Suprapubic skin (tissue), 4 donors: ENCODE measurements around the gene RALB. TPM values are rescaled to one million over a fixed set of nuclear protein-coding genes. Genes with fewer than 3 reads are reported as not detected.

Experiments used
- DNase-seq, 2 donors: peaks; one replicate each; pipeline ENCODE4 v3.0.0-alpha.2; 2019; ENCODE audit warnings: low spot score in 2 of 2
- H3K27ac ChIP-seq: fragments of 200-600 bp; sonication (generic); one replicate; pipeline ENCODE4 v1.5.1; 2019
- H3K27me3 ChIP-seq: fragments of 200-600 bp; sonication (generic); one replicate; pipeline ENCODE4 v1.5.1; 2019
- H3K36me3 ChIP-seq: fragments of 200-600 bp; sonication (generic); one replicate; pipeline ENCODE4 v1.5.1; 2019
- H3K4me1 ChIP-seq: fragments of 200-600 bp; sonication (generic); one replicate; pipeline ENCODE4 v1.5.1; 2019
- H3K4me3 ChIP-seq: fragments of 200-600 bp; sonication (generic); one replicate; pipeline ENCODE4 v1.5.1; 2019; ENCODE audit warnings: mild to moderate bottlenecking
- H3K9me3 ChIP-seq: fragments of 200-600 bp; sonication (generic); one replicate; pipeline ENCODE4 v1.5.1; 2019
- EP300 ChIP-seq: sonication (generic); formaldehyde crosslinking; IDR thresholded peaks from one replicate; pipeline ENCODE4 v1.6.1; 2017; ENCODE audit warnings: antibody characterized with exemption
- POLR2A ChIP-seq, 2 donors: fragments of 450-650 bp; IDR thresholded peaks; one replicate each; pipeline ENCODE4 v1.6.1; 2017; ENCODE audit warnings: antibody characterized with exemption in 2 of 2, mild to moderate bottlenecking in 2 of 2, moderate library complexity in 2 of 2
- POLR2AphosphoS5 ChIP-seq, 3 donors: sonication (generic); formaldehyde crosslinking; IDR thresholded peaks; one replicate each; pipeline ENCODE4 v1.6.1; 2017; ENCODE audit warnings: antibody characterized with exemption in 3 of 3
- WGBS: methylation state at CpG from one replicate; pipeline ENCODE4 v1.1.5; 2018; 5-methylcytosine and 5-hydroxymethylcytosine counted together
- total RNA-seq, 4 donors: library from RNA; depleted of rRNA; stranded (reverse); fragments of >200 nt; gene quantifications; one replicate each; pipeline ENCODE4 v1.1.0, GENCODE V29; 2016
- TF ChIP-seq, protein P1 (sequence below), 2 donors: fragments of 200-600 bp in 1 of 2; fragments of 450-650 bp in 1 of 2; sonication (generic) in 1 of 2; IDR thresholded peaks; one replicate each; pipeline ENCODE4 v1.5.1; 2016 to 2019; ENCODE audit warnings: antibody characterized with exemption in 2 of 2, mild to moderate bottlenecking in 1 of 2, moderate library complexity in 1 of 2

Gene RALB
- total RNA-seq, 4 donors from 2014 or later, result 21.3 to 37.0 (median 30.5) TPM

DNA sequence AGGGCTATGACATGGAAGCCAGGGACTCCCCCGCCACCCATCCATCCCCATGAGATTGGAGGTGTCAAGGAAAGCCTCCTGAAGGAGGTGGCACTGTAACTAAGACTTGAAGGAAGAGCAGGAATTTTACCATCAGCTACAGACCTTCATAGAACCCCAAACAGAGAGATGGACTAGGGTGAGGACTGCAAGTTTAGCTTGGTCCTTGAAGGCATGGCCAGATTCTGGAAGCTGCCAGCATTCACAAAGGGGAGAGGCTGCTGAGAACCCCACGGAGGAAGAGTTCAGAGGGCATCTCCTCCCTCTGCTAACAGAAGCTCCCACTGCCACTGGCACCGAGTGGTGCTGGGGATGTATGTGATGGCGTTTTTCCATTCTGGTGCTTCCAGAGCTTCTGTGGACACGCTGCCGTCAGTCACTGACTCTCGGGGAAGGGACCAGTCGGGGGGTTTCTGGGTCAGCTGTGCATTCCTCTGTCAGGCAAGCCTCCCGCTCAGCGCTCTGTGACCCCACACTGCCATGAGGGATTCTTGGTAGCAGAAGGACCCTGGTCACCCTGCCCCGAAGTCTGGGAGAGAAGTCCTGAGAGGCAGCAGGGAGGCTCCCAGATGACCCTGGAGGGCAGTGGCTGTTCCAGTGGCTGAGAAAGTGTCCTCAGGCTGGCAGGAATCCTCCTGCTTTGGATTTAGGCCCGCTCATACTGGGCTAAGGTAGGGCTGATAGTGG is 47.5 kb upstream of the RALB start:
- 93% methylated on average over 3 of the region's 12 CpGs for WGBS
- Histone ChIP-seq H3K27me3 (no peaks in the 10 kb centered on the region), H3K9me3 (no peaks in the 10 kb centered on the region), H3K4me3 (no peak overlapping the region), H3K36me3 (no peaks in the 10 kb centered on the region), H3K27ac (no peak overlapping the region), H3K4me1 (no peaks in the 10 kb centered on the region)
- peak; percentile 29 to 74 for DNase-seq
- TF ChIP-seq POLR2A (IDR thresholded peaks at IDR 0.05), result no peak
- TF ChIP-seq EP300, result no peak
- TF ChIP-seq POLR2AphosphoS5 (IDR thresholded peaks at IDR 0.05), result no peak
- TF ChIP-seq, protein P1, sequence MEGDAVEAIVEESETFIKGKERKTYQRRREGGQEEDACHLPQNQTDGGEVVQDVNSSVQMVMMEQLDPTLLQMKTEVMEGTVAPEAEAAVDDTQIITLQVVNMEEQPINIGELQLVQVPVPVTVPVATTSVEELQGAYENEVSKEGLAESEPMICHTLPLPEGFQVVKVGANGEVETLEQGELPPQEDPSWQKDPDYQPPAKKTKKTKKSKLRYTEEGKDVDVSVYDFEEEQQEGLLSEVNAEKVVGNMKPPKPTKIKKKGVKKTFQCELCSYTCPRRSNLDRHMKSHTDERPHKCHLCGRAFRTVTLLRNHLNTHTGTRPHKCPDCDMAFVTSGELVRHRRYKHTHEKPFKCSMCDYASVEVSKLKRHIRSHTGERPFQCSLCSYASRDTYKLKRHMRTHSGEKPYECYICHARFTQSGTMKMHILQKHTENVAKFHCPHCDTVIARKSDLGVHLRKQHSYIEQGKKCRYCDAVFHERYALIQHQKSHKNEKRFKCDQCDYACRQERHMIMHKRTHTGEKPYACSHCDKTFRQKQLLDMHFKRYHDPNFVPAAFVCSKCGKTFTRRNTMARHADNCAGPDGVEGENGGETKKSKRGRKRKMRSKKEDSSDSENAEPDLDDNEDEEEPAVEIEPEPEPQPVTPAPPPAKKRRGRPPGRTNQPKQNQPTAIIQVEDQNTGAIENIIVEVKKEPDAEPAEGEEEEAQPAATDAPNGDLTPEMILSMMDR (IDR thresholded peaks at IDR 0.05), result no peak

DNA sequence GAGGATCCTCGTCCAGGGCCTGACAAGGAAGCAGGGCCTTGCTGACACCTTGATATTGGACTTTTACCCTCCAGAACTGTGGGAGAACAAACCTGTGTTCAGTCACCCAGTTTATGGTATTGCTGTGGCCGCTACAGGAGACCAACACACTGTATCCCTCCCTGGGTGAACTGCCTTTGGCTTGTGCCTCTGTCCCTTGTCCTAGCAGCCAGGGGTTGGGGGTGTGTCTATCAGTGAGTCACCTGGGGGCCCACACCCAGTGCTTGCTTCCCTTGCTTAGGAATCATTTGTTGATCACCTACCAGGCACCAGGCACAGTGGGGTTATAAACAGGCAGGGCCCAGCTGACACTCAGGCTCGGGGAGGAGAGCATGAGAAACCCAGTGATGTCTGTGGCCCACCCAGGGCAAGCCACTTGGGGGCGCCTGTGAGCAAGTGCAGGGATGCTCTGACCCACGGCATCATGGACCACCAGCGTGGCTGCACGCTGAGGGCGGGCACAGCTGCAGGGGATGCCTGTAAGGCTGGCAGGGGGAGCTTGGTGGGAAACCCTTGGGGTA is 46.5 kb upstream of the RALB start:
- Histone ChIP-seq H3K27me3 (no peaks in the 10 kb centered on the region), H3K4me1 (no peaks in the 10 kb centered on the region), H3K4me3 (no peak overlapping the region), H3K27ac (no peak overlapping the region), H3K9me3 (no peaks in the 10 kb centered on the region), H3K36me3 (no peaks in the 10 kb centered on the region)
- no peak for TF ChIP-seq POLR2A (IDR thresholded peaks at IDR 0.05)
- TF ChIP-seq, protein P1 (IDR thresholded peaks at IDR 0.05), result no peak
- TF ChIP-seq POLR2AphosphoS5 (IDR thresholded peaks at IDR 0.05), result no peak
- no peak for TF ChIP-seq EP300
- 74% methylated on average over 8 of the region's 8 CpGs for WGBS
- DNase-seq, result peak; percentile 50 to 73

DNA sequence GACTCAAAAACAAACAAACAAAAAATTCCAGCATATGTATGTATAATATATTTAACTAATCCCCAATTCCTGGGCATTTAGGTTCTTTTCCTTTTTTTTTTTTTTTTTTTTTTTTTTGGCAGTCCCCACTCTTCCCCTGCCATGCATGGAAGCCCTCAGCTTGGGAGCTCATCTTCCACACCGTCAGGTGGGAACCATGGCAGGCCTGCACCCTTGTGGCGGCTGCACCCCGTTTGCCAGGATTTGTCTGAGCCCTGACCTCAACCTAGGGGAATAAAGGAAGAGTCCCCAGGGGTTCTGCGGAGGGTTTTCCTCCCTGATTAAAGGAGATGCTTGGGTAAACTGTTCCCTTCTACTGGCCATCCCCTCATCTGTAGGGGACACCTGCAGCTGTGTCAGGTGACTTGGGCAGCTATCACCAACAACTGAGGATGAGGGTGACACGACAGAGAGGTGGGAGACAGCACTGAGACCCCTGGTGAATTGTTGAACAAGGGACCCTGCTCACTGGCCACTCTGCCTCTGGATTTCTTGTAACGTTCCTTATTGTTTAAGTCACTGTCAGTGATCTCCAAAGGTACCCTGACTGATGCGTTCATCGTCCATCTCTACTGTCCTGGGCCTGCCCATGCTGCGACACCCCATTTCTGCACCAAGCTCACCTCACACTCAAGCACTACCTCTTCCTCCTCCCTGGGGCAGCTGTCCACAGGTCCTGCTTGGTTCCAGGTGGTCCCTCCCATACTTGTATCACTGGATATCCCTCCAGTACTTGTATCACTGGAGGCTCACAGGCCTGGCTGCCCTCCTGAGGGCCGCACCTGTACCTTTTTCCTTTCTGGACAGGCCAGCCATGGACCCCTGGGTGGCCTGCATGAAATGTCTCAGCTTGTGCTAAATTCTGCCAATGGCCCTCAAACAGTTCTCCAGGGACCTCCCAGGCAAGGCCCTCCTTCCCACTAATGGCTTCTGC is 44.0 kb upstream of the RALB start:
- no peaks in the 10 kb centered on the region for H3K4me1 ChIP-seq
- no peak for TF ChIP-seq POLR2A (IDR thresholded peaks at IDR 0.05)
- TF ChIP-seq, protein P1 (IDR thresholded peaks at IDR 0.05), result no peak
- no peak for TF ChIP-seq POLR2AphosphoS5 (IDR thresholded peaks at IDR 0.05)
- TF ChIP-seq EP300, result no peak
- H3K27me3 ChIP-seq, result no peaks in the 10 kb centered on the region
- WGBS, result 93% methylated on average over 10 of the region's 10 CpGs
- H3K27ac ChIP-seq, result no peak overlapping the region
- no peaks in the 10 kb centered on the region for H3K36me3 ChIP-seq
- no peak overlapping the region for H3K4me3 ChIP-seq
- DNase-seq, result peak; percentile 28 to 64
- no peaks in the 10 kb centered on the region for H3K9me3 ChIP-seq

DNA sequence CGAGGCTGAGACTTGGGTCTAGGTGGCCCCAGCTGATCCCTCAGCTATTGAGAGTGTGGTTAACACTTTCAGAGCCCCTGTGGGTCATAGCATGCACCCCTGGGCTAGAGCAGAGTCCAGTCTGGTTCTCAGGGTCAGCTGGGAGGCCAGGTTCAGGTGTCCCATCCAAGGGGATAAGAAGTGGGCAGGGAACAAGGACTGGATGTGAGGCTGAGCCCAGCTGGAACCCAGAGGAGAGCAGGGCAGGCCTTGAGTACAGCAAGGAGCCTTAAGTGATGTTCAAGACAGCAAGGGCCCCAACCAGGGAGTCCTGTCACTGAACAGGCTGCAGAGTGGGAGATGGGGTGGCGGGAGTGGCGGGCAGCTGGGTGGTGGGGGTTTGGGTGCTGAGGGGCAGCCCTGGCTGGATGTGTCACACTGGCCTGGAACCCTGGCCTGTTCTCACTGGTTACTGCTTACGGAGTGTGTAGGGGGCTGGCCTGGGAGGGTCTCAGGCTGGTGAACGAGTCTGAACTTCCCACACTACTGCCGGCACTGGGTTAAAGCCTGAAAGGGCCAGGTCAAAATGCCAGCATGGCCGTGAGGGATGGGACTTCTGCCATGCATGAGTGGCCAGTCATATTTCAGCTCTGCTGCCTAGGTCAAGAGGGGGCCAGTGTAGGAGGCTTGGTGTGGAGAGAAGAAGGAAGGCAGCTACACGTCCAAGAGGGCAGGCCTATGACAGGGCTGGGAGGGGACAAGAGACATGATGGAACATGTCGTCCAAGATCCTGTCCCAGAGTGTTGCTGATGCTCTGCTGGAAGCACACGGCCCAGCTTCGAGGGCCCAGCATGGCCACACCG is 43.0 kb upstream of the RALB start:
- H3K9me3 ChIP-seq, result no peaks in the 10 kb centered on the region
- H3K36me3 ChIP-seq, result no peaks in the 10 kb centered on the region
- TF ChIP-seq POLR2AphosphoS5 (IDR thresholded peaks at IDR 0.05), result no peak
- TF ChIP-seq EP300, result no peak
- TF ChIP-seq POLR2A (IDR thresholded peaks at IDR 0.05), result no peak
- no peaks in the 10 kb centered on the region for H3K27me3 ChIP-seq
- H3K4me3 ChIP-seq, result no peak overlapping the region
- H3K27ac ChIP-seq, result no peak overlapping the region
- peak in 1 of 2 donors; percentile 61 for DNase-seq
- H3K4me1 ChIP-seq, result no peaks in the 10 kb centered on the region
- 68% methylated on average over 8 of the region's 12 CpGs for WGBS

DNA sequence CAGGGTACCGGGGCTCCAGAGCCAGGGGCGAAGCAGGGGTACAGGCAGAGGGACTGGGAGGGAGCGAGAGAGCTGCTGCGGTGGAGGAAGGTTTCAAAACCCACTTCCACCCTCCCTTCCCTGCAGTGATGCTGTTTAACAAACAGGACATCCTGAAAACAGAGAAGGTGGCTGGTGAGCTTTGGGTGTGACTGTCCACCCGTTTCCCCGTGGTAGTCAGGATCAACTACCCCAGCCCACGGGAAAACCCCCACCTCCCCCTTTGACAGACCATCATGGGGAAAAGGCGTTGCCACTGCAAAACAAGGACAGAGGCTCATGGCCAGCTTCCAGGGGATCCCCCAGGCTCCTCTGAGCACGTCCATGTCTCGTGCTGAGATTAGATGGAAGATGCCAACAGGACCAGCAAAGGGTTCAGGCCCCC is 42.4 kb upstream of the RALB start:
- Histone ChIP-seq H3K36me3 (no peaks in the 10 kb centered on the region), H3K27ac (no peak overlapping the region), H3K27me3 (no peaks in the 10 kb centered on the region), H3K4me1 (no peaks in the 10 kb centered on the region), H3K4me3 (no peak overlapping the region), H3K9me3 (no peaks in the 10 kb centered on the region)
- no peak for DNase-seq
- TF ChIP-seq POLR2AphosphoS5 (IDR thresholded peaks at IDR 0.05) (no peak), POLR2A (IDR thresholded peaks at IDR 0.05) (no peak), EP300 (no peak)
- TF ChIP-seq, protein P1 (IDR thresholded peaks at IDR 0.05), result no peak
- 51% methylated on average over 7 of the region's 10 CpGs for WGBS
